GM12878 (cell line): Measurements from ENCODE around the gene SPAG16.

Experiments used
- ASH2L ChIP-seq: fragments of 300-600, 200-600 bp; sonication (generic); IDR thresholded peaks from 2 replicates; pipeline ENCODE4 v1.6.1; 2017; ENCODE audit warnings: low read depth, mild to moderate bottlenecking, borderline replicate concordance
- NFYA ChIP-seq: IDR thresholded peaks from 2 replicates; pipeline ENCODE4 v1.6.1; 2011; ENCODE audit warnings: low read depth, mild to moderate bottlenecking, low read length, improper control_type of control experiment, borderline replicate concordance
- NR2C1 ChIP-seq: fragments of 450-650 bp; IDR thresholded peaks from 2 replicates; pipeline ENCODE4 v1.6.1; 2017; ENCODE audit warnings: antibody characterized with exemption, mild to moderate bottlenecking, moderate library complexity
- NR2C2 ChIP-seq: IDR thresholded peaks from 2 replicates; pipeline ENCODE4 v1.6.1; 2011; ENCODE audit warnings: borderline replicate concordance, low read depth; ENCODE audit not compliant: control insufficient read depth, insufficient read length
- POLR2A ChIP-seq: IDR thresholded peaks from 2 replicates; pipeline ENCODE4 v1.6.1; 2011; ENCODE audit warnings: low read depth, mild to moderate bottlenecking, low read length
- POLR2AphosphoS5 ChIP-seq: IDR thresholded peaks from 2 replicates; pipeline ENCODE4 v1.6.1; 2011; ENCODE audit warnings: mild to moderate bottlenecking, low read length, inconsistent platforms
- RCOR1 ChIP-seq: conservative IDR thresholded peaks from 2 replicates; pipeline ENCODE4 v1.6.1; 2012; ENCODE audit warnings: low read depth, low read length, improper control_type of control experiment
- SPI1 ChIP-seq: IDR thresholded peaks from 2 replicates; pipeline ENCODE4 v1.6.1; 2011; ENCODE audit warnings: low read depth, mild to moderate bottlenecking, low read length, moderate library complexity, borderline replicate concordance; ENCODE audit not compliant: insufficient read depth
- TAF1 ChIP-seq: IDR thresholded peaks from 2 replicates; pipeline ENCODE4 v1.6.1; 2011; ENCODE audit warnings: mild to moderate bottlenecking, low read depth, low read length, borderline replicate concordance
- TCF7 ChIP-seq: IDR thresholded peaks from 2 replicates; pipeline ENCODE4 v1.6.1; 2014; ENCODE audit warnings: antibody characterized with exemption, borderline replicate concordance
- TF ChIP-seq, protein P1 (sequence below): fragments of 450-650 bp; formaldehyde crosslinking; IDR thresholded peaks from 2 replicates; pipeline ENCODE4 v1.4.0; 2020; ENCODE audit warnings: mild to moderate bottlenecking, moderate library complexity
- TF ChIP-seq, protein P2 (sequence below), 3 experiments: IDR thresholded peaks in 2 of 3; conservative IDR thresholded peaks in 1 of 3; 2 replicates each; pipeline ENCODE4 v1.5.1; 2011; ENCODE audit warnings: low read depth in 3 of 3, low read length in 3 of 3, mild to moderate bottlenecking in 3 of 3, control low read depth in 2 of 3, moderate library complexity in 2 of 3, inconsistent platforms in 1 of 3, mixed read lengths in 1 of 3; ENCODE audit not compliant: control insufficient read depth in 2 of 3, insufficient read depth in 1 of 3; ENCODE audit errors: extremely low read depth in 1 of 3
- TF ChIP-seq, protein P3 (sequence below): IDR thresholded peaks from 2 replicates; pipeline ENCODE4 v1.6.1; 2011; ENCODE audit warnings: low read depth, low read length, improper control_type of control experiment, borderline replicate concordance

DNA sequence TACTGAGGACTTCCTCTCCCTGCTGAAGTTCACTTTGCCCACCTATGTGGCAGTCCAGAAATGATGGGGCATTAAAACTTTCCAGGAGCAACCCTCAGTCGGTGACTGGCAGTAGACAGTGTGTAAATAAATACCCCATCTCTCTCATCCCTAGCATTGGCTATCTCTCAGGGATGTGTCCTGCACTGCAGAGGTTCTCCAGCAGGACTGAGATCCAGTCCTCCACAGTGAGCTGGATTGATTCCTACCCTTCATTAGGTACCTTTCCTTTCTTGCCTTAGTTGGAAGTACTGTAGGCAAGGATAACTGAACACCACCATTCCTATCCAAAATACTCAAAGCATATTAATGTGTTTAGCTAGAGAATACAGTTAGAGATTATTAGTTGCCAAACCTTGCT, 441.8 kb downstream of the SPAG16 start:
- TF ChIP-seq NR2C2 (no peak), TAF1 (no peak), SPI1 (no peak), POLR2A (no peak), POLR2AphosphoS5 (no peak), RCOR1 (no peak), ASH2L (no peak), TCF7 (no peak), NFYA (no peak), NR2C1 (no peak)
- TF ChIP-seq, protein P1, sequence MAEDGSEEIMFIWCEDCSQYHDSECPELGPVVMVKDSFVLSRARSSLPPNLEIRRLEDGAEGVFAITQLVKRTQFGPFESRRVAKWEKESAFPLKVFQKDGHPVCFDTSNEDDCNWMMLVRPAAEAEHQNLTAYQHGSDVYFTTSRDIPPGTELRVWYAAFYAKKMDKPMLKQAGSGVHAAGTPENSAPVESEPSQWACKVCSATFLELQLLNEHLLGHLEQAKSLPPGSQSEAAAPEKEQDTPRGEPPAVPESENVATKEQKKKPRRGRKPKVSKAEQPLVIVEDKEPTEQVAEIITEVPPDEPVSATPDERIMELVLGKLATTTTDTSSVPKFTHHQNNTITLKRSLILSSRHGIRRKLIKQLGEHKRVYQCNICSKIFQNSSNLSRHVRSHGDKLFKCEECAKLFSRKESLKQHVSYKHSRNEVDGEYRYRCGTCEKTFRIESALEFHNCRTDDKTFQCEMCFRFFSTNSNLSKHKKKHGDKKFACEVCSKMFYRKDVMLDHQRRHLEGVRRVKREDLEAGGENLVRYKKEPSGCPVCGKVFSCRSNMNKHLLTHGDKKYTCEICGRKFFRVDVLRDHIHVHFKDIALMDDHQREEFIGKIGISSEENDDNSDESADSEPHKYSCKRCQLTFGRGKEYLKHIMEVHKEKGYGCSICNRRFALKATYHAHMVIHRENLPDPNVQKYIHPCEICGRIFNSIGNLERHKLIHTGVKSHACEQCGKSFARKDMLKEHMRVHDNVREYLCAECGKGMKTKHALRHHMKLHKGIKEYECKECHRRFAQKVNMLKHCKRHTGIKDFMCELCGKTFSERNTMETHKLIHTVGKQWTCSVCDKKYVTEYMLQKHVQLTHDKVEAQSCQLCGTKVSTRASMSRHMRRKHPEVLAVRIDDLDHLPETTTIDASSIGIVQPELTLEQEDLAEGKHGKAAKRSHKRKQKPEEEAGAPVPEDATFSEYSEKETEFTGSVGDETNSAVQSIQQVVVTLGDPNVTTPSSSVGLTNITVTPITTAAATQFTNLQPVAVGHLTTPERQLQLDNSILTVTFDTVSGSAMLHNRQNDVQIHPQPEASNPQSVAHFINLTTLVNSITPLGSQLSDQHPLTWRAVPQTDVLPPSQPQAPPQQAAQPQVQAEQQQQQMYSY (CRISPR knock-in tag), result no peak
- TF ChIP-seq, protein P2, sequence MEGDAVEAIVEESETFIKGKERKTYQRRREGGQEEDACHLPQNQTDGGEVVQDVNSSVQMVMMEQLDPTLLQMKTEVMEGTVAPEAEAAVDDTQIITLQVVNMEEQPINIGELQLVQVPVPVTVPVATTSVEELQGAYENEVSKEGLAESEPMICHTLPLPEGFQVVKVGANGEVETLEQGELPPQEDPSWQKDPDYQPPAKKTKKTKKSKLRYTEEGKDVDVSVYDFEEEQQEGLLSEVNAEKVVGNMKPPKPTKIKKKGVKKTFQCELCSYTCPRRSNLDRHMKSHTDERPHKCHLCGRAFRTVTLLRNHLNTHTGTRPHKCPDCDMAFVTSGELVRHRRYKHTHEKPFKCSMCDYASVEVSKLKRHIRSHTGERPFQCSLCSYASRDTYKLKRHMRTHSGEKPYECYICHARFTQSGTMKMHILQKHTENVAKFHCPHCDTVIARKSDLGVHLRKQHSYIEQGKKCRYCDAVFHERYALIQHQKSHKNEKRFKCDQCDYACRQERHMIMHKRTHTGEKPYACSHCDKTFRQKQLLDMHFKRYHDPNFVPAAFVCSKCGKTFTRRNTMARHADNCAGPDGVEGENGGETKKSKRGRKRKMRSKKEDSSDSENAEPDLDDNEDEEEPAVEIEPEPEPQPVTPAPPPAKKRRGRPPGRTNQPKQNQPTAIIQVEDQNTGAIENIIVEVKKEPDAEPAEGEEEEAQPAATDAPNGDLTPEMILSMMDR (IDR thresholded peaks at IDR 0.05 in 2 of 3, conservative IDR thresholded peaks at IDR 0.05 in 1 of 3; ENCODE audit: control insufficient read depth in 2 of 3, extremely low read depth in 1 of 3, insufficient read depth in 1 of 3, low read depth in 3 of 3, low read length in 3 of 3), result no peak
- TF ChIP-seq, protein P3, sequence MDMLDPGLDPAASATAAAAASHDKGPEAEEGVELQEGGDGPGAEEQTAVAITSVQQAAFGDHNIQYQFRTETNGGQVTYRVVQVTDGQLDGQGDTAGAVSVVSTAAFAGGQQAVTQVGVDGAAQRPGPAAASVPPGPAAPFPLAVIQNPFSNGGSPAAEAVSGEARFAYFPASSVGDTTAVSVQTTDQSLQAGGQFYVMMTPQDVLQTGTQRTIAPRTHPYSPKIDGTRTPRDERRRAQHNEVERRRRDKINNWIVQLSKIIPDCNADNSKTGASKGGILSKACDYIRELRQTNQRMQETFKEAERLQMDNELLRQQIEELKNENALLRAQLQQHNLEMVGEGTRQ, result no peak
